KMS-11 (cell line): ENCODE data around the gene TBC1D1.
"Not testable (repeated sequence)": the region's sequence is repeated elsewhere in the genome, so short reads cannot be mapped to it uniquely, and the experiment has no call there.

Source experiments
- H2AFZ ChIP-seq: fragments of 200-600 bp; sonication (generic); 2 replicates; pipeline ENCODE4 v1.6.1; 2016; ENCODE audit warnings: antibody characterized with exemption, mixed run types, low read depth
- H3K27ac ChIP-seq: fragments of 200-600 bp; sonication (generic); 2 replicates; pipeline ENCODE4 v1.6.1; 2016; ENCODE audit warnings: mild to moderate bottlenecking, mixed run types
- H3K27me3 ChIP-seq: fragments of 200-600 bp; sonication (generic); 2 replicates; pipeline ENCODE4 v1.6.1; 2017; ENCODE audit warnings: mild to moderate bottlenecking, low read depth, mixed run types, moderate library complexity; ENCODE audit not compliant: insufficient read depth
- H3K36me3 ChIP-seq: fragments of 200-600 bp; sonication (generic); 2 replicates; pipeline ENCODE4 v1.6.1; 2017; ENCODE audit warnings: mild to moderate bottlenecking, mixed run types; ENCODE audit not compliant: insufficient read depth
- H3K4me1 ChIP-seq: fragments of 200-600 bp; sonication (generic); 2 replicates; pipeline ENCODE4 v1.6.1; 2016; ENCODE audit warnings: mild to moderate bottlenecking, low read depth, mixed run types; ENCODE audit not compliant: poor library complexity, severe bottlenecking
- H3K4me2 ChIP-seq: fragments of 200-600 bp; sonication (generic); 2 replicates; pipeline ENCODE4 v1.7.0; 2016; ENCODE audit warnings: mild to moderate bottlenecking, mixed run types
- H3K4me3 ChIP-seq: fragments of 200-600 bp; sonication (generic); IDR thresholded peaks from 2 replicates; pipeline ENCODE4 v1.6.1; 2017; ENCODE audit warnings: low read depth, low read length, mixed read lengths; ENCODE audit not compliant: insufficient read depth
- H3K79me2 ChIP-seq: fragments of 200-600 bp; sonication (generic); 2 replicates; pipeline ENCODE4 v1.6.1; 2016; ENCODE audit warnings: low read depth, mixed run types; ENCODE audit not compliant: insufficient read depth
- H3K9ac ChIP-seq: fragments of 200-600 bp; sonication (generic); 2 replicates; pipeline ENCODE4 v1.6.1; 2016; ENCODE audit warnings: mild to moderate bottlenecking, mixed run types
- H4K20me1 ChIP-seq: fragments of 200-600 bp; sonication (generic); 2 replicates; pipeline ENCODE4 v1.6.1; 2016; ENCODE audit warnings: mild to moderate bottlenecking, mixed run types; ENCODE audit not compliant: insufficient read depth
- CTCF ChIP-seq: fragments of 200-600 bp; sonication (generic); conservative IDR thresholded peaks from 2 replicates; pipeline ENCODE4 v1.6.1; 2017; ENCODE audit warnings: low read depth, mild to moderate bottlenecking, antibody characterized with exemption, low read length, moderate library complexity, mixed read lengths

Gene TBC1D1

GRCh38 chr4:37918653-37919052 is 27.8 kb downstream of the TBC1D1 start:
- no peak for TF ChIP-seq CTCF
- Histone ChIP-seq H3K27ac (no peak overlapping the region), H2AFZ (no peak overlapping the region), H4K20me1 (no peaks in the 10 kb centered on the region), H3K36me3 (no peaks in the 10 kb centered on the region), H3K9ac (no peak overlapping the region), H3K79me2 (no peaks in the 10 kb centered on the region), H3K4me1 (no peaks in the 10 kb centered on the region), H3K27me3 (no peaks in the 10 kb centered on the region), H3K4me2 (no peak overlapping the region), H3K4me3 (no peak overlapping the region)

DNA sequence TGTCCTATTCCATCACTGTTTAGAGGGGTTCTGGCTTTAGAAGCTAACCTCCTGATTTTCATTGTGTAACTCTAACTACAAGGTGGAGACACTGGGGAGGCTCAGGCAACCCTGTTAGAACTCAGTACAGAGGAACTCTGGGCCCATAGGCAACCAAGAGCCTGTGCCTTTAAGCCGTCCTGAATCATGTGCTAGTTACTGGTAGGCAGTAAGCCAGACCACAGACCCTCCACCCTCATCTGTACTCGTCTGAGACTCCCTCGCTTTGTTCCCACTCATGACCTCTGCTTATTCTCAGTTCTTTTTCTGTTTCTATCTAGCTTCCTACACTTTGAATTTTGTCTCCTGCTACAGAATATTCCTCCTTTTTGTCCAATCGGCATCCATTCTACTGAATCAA is 31.4 kb downstream of the TBC1D1 start:
- Histone ChIP-seq H3K27ac (no peak overlapping the region), H3K4me1 (no peaks in the 10 kb centered on the region), H3K9ac (no peak overlapping the region), H3K27me3 (no peaks in the 10 kb centered on the region), H2AFZ (no peak overlapping the region), H3K36me3 (no peaks in the 10 kb centered on the region), H3K4me3 (no peak overlapping the region), H3K79me2 (no peaks in the 10 kb centered on the region), H3K4me2 (no peak overlapping the region), H4K20me1 (no peaks in the 10 kb centered on the region)
- TF ChIP-seq CTCF = no peak

DNA sequence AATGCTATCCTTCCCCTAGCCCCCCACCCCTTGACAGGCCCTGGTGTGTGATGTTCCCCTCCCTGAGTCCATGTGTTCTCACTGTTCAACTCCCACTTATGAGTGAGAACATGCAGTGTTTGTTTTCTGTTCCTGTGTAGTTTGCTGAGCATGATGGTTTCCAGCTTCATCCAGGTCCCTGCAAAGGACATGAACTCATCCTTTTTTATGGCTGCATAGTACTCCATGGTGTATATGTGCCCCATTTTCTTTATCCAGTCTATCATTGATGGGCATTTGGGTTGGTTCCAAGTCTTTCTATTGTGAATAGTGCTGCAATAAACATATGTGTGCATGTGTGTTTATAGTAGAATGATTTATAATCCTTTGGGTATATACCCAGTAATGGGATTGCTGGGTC is 32.2 kb downstream of the TBC1D1 start:
- H3K4me3 ChIP-seq, H4K20me1 ChIP-seq, H3K4me1 ChIP-seq, H3K4me2 ChIP-seq, H3K27ac ChIP-seq, H3K27me3 ChIP-seq, H2AFZ ChIP-seq, H3K79me2 ChIP-seq, H3K9ac ChIP-seq, H3K36me3 ChIP-seq: not testable (repeated sequence)

DNA sequence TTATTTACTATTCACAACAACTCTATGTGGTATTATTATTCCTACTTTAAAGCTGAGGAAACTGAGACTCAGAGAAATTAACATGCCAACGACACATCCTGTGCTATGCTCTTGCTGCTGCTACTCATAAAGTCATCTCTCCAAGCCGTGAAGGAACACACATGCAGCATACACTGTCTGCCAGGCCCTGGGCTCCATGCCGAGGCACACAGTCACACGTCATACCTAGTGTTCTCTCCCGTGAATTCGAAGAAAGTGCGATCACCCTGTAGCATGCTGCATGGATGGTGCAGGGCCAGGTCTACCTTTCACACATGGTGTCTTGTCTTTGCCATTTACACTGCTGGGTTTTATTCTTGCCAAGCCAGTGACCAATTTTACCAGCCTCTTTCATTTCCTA is 34.1 kb downstream of the TBC1D1 start:
- Histone ChIP-seq H3K4me2 (no peak overlapping the region), H3K27me3 (no peaks in the 10 kb centered on the region), H4K20me1 (no peaks in the 10 kb centered on the region), H3K27ac (no peak overlapping the region), H3K79me2 (no peaks in the 10 kb centered on the region), H3K36me3 (no peaks in the 10 kb centered on the region), H3K4me1 (no peaks in the 10 kb centered on the region), H3K4me3 (no peak overlapping the region), H2AFZ (no peak overlapping the region), H3K9ac (no peak overlapping the region)
- no peak for TF ChIP-seq CTCF

- Histone ChIP-seq H3K79me2 (no peaks in the 10 kb centered on the region), H3K27ac (no peak overlapping the region), H2AFZ (no peak overlapping the region), H3K9ac (no peak overlapping the region), H3K4me1 (no peaks in the 10 kb centered on the region), H3K36me3 (no peaks in the 10 kb centered on the region), H3K27me3 (no peaks in the 10 kb centered on the region), H3K4me2 (no peak overlapping the region), H4K20me1 (no peaks in the 10 kb centered on the region), H3K4me3 (no peak overlapping the region)
- TF ChIP-seq CTCF = no peak
These were observed 36.5 kb downstream of the TBC1D1 start for GRCh38 chr4:37927434-37927833.
